GM15510 (cell line): Measurements from ENCODE around the gene NELL1.

Experiments used
- POLR2A ChIP-seq: IDR thresholded peaks from 3 replicates; pipeline ENCODE4 v1.6.1; 2011; ENCODE audit warnings: borderline replicate concordance; ENCODE audit not compliant: insufficient read length; ENCODE audit errors: extremely low read depth

The NELL1 gene

GRCh38 chr11:21262992-21263391, 593.6 kb downstream of the NELL1 start:
- TF ChIP-seq POLR2A, result no peak

- no peak for TF ChIP-seq POLR2A
Measured at GRCh38 chr11:21264125-21264524, 594.7 kb downstream of the NELL1 start.

- no peak for TF ChIP-seq POLR2A
Measured at GRCh38 chr11:21268036-21268435, 598.6 kb downstream of the NELL1 start.

GRCh38 chr11:21278840-21279239, 609.5 kb downstream of the NELL1 start:
- no peak for TF ChIP-seq POLR2A

GRCh38 chr11:21285104-21285503, 615.7 kb downstream of the NELL1 start:
- no peak for TF ChIP-seq POLR2A

GRCh38 chr11:21289686-21290085, 620.3 kb downstream of the NELL1 start:
- no peak for TF ChIP-seq POLR2A

GRCh38 chr11:21295508-21295907, 626.1 kb downstream of the NELL1 start:
- TF ChIP-seq POLR2A, result no peak

- TF ChIP-seq POLR2A, result no peak
Measured at GRCh38 chr11:21301981-21302380, 632.6 kb downstream of the NELL1 start.

GRCh38 chr11:21306739-21307358, 637.5 kb downstream of the NELL1 start:
- no peak for TF ChIP-seq POLR2A

GRCh38 chr11:21307874-21308273, 638.5 kb downstream of the NELL1 start:
- TF ChIP-seq POLR2A, result no peak

- TF ChIP-seq POLR2A, result no peak
Measured at GRCh38 chr11:21316591-21316990, 647.2 kb downstream of the NELL1 start.

GRCh38 chr11:21321072-21321471, 651.7 kb downstream of the NELL1 start:
- TF ChIP-seq POLR2A, result no peak

- no peak for TF ChIP-seq POLR2A
Measured at GRCh38 chr11:21321530-21321929, 652.1 kb downstream of the NELL1 start.

- no peak for TF ChIP-seq POLR2A
Measured at GRCh38 chr11:21323617-21324016, 654.2 kb downstream of the NELL1 start.

GRCh38 chr11:21343204-21343603, 673.8 kb downstream of the NELL1 start:
- TF ChIP-seq POLR2A, result no peak

- no peak for TF ChIP-seq POLR2A
Measured at GRCh38 chr11:21346361-21346760, 677.0 kb downstream of the NELL1 start.

- TF ChIP-seq POLR2A, result no peak
Measured at GRCh38 chr11:21350613-21351012, 681.2 kb downstream of the NELL1 start.

GRCh38 chr11:21353425-21353824, 684.0 kb downstream of the NELL1 start:
- TF ChIP-seq POLR2A, result no peak
